ENCODE results near the gene PTF1A.

The PTF1A gene

GRCh38 chr10:23201837-23202236, 9.7 kb downstream of the PTF1A start:
- H3K36me3 ChIP-seq (ENCODE audit: control insufficient read depth, insufficient read depth, low read length): no peaks in the 10 kb centered on the region
- no peaks in the 10 kb centered on the region for H3K79me2 ChIP-seq
- no peaks in the 10 kb centered on the region for H3K9me3 ChIP-seq (ENCODE audit: control insufficient read depth, low read length)
- H3K4me2 ChIP-seq (ENCODE audit: low read length): no peak overlapping the region
- H3K9ac ChIP-seq: no peak overlapping the region
- TF ChIP-seq, protein P1, sequence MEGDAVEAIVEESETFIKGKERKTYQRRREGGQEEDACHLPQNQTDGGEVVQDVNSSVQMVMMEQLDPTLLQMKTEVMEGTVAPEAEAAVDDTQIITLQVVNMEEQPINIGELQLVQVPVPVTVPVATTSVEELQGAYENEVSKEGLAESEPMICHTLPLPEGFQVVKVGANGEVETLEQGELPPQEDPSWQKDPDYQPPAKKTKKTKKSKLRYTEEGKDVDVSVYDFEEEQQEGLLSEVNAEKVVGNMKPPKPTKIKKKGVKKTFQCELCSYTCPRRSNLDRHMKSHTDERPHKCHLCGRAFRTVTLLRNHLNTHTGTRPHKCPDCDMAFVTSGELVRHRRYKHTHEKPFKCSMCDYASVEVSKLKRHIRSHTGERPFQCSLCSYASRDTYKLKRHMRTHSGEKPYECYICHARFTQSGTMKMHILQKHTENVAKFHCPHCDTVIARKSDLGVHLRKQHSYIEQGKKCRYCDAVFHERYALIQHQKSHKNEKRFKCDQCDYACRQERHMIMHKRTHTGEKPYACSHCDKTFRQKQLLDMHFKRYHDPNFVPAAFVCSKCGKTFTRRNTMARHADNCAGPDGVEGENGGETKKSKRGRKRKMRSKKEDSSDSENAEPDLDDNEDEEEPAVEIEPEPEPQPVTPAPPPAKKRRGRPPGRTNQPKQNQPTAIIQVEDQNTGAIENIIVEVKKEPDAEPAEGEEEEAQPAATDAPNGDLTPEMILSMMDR (IDR thresholded peaks at IDR 0.05): no peak
- H3K4me3 ChIP-seq (ENCODE audit: low read depth, low read length): no peak overlapping the region
- no peak overlapping the region for H2AFZ ChIP-seq
- peaks cover 3% of the 10 kb centered on the region for H3K27me3 ChIP-seq (ENCODE audit: control insufficient read depth, insufficient read depth, low read length)
- H3K4me1 ChIP-seq: no peaks in the 10 kb centered on the region
- H3K27ac ChIP-seq: no peak overlapping the region

DNA sequence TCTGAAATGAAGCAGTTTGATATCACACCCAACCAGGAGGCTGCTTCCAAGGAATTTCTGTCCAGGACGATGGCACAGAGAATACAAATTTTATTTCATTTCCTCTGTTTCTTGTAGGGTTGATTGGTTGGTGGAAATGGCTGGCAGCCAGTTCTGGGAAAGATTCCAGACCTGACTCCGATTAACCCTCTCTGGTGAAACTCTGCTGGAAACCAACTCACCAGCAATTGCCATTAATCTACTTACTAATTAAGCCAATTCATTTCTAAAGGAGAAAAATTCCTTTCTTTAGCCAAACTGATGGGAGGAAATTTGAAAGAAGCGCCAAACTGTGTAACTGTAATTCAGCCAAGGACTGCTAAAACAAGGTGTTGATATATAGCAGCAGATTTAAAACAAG, 10.7 kb downstream of the PTF1A start:
- Histone ChIP-seq H3K9ac (no peak overlapping the region), H3K4me3 (ENCODE audit: low read depth, low read length) (no peak overlapping the region), H3K4me1 (no peaks in the 10 kb centered on the region), H3K79me2 (no peaks in the 10 kb centered on the region), H3K27me3 (ENCODE audit: control insufficient read depth, insufficient read depth, low read length) (peaks cover 3% of the 10 kb centered on the region), H3K27ac (no peak overlapping the region), H3K4me2 (ENCODE audit: low read length) (no peak overlapping the region), H2AFZ (no peak overlapping the region), H3K9me3 (ENCODE audit: control insufficient read depth, low read length) (no peaks in the 10 kb centered on the region), H3K36me3 (ENCODE audit: control insufficient read depth, insufficient read depth, low read length) (no peaks in the 10 kb centered on the region)
- TF ChIP-seq, protein P1 (IDR thresholded peaks at IDR 0.05): no peak

DNA sequence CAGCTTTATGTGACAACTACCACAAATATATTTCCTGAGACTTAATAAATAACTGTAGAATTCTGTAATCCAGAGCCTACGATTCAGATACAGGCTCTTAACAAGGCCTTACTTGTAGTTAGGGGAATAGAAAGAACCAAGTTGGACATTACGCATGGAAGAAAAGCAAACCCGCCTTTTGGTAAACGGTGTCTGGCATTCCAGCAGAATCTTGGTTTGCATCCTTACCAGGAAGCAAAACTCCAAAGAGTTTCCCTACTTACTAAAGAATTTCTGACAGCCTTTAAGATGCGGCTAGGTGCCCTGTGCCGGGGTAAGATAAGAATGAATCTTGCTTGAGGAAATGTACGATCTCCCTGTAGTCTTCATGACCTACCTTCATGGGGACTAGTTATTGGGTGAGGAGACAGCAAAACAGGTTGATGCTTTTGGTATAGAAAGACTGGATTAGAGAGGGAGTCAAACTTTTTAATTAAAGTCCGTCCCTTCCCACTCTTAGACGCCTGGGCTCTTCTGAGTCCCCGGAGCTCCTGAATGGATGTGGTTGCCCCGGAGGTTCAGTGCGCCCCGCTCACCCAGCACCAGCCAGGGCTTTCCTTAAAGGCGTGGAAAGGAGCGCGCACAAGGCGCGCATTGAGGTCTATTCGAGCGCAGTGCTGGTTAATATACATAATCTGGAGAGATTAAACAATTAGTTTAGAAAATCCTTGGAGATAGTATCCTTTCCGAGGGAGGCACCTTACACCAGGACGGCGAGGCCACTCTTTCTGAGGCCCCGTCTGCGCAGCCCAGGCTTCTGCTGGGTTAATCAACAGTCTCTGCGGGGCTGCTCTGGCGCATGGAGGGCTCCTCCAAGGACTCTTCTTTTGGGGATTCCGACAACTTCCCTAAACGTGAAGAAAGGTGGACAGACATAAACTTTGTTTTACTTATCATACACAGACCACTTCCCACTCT, 11.5 kb downstream of the PTF1A start:
- Histone ChIP-seq H2AFZ (no peak overlapping the region), H3K4me2 (ENCODE audit: low read length) (no peak overlapping the region), H3K27ac (no peak overlapping the region), H3K9ac (no peak overlapping the region), H3K36me3 (ENCODE audit: control insufficient read depth, insufficient read depth, low read length) (no peaks in the 10 kb centered on the region), H3K27me3 (ENCODE audit: control insufficient read depth, insufficient read depth, low read length) (peaks cover 3% of the 10 kb centered on the region), H3K79me2 (no peaks in the 10 kb centered on the region), H3K4me3 (ENCODE audit: low read depth, low read length) (no peak overlapping the region), H3K9me3 (ENCODE audit: control insufficient read depth, low read length) (no peaks in the 10 kb centered on the region), H3K4me1 (no peaks in the 10 kb centered on the region)
- TF ChIP-seq, protein P1 (IDR thresholded peaks at IDR 0.05): no peak

GRCh38 chr10:23204773-23205172, 12.7 kb downstream of the PTF1A start:
- Histone ChIP-seq H3K9ac (no peak overlapping the region), H3K4me2 (ENCODE audit: low read length) (no peak overlapping the region), H2AFZ (no peak overlapping the region), H3K36me3 (ENCODE audit: control insufficient read depth, insufficient read depth, low read length) (no peaks in the 10 kb centered on the region), H3K4me3 (ENCODE audit: low read depth, low read length) (no peak overlapping the region), H3K4me1 (no peaks in the 10 kb centered on the region), H3K27me3 (ENCODE audit: control insufficient read depth, insufficient read depth, low read length) (peaks cover 3% of the 10 kb centered on the region), H3K27ac (no peak overlapping the region), H3K9me3 (ENCODE audit: control insufficient read depth, low read length) (no peaks in the 10 kb centered on the region), H3K79me2 (no peaks in the 10 kb centered on the region)
- TF ChIP-seq, protein P1 (IDR thresholded peaks at IDR 0.05): no peak

Data from parathyroid adenoma (tissue), 2 donors.